ENCODE results near the gene JAZF1.

Gene JAZF1

GRCh38 chr7:28205506-28205905 is 24.9 kb upstream of the JAZF1 start:
- no peak for TF ChIP-seq NFIC (IDR thresholded peaks at IDR 0.05)
- no peak for TF ChIP-seq ZBTB7A (IDR thresholded peaks at IDR 0.05; ENCODE audit: low read depth)
- no peak for TF ChIP-seq CEBPB (IDR thresholded peaks at IDR 0.05)
- TF ChIP-seq EGR1 (IDR thresholded peaks at IDR 0.05) = no peak
- TF ChIP-seq MAX (IDR thresholded peaks at IDR 0.05) = no peak
- no peak for TF ChIP-seq REST (IDR thresholded peaks at IDR 0.05; ENCODE audit: low read depth)
- TF ChIP-seq TCF12 (IDR thresholded peaks at IDR 0.05; ENCODE audit: low read depth) = no peak
- no peak for TF ChIP-seq FOXM1 (IDR thresholded peaks at IDR 0.05; ENCODE audit: borderline replicate concordance, low read depth)
- TF ChIP-seq YY1 (IDR thresholded peaks at IDR 0.05; ENCODE audit: low read depth) = no peak
- TF ChIP-seq TEAD4 (IDR thresholded peaks at IDR 0.05) = no peak
- TF ChIP-seq CREB1 (IDR thresholded peaks at IDR 0.05; ENCODE audit: low read depth) = no peak
- TF ChIP-seq TAF1 (IDR thresholded peaks at IDR 0.05; ENCODE audit: low read depth) = no peak
- TF ChIP-seq RAD21 (IDR thresholded peaks at IDR 0.05; ENCODE audit: low read depth) = no peak
- no peak for TF ChIP-seq USF1 (IDR thresholded peaks at IDR 0.05)
- TF ChIP-seq EP300 (IDR thresholded peaks at IDR 0.05; ENCODE audit: borderline replicate concordance) = no peak

GRCh38 chr7:28203508-28204240 is 23.1 kb upstream of the JAZF1 start:
- TF ChIP-seq YY1 (IDR thresholded peaks at IDR 0.05; ENCODE audit: low read depth) (no peak), FOXM1 (IDR thresholded peaks at IDR 0.05; ENCODE audit: borderline replicate concordance, low read depth) (no peak), REST (IDR thresholded peaks at IDR 0.05; ENCODE audit: low read depth) (no peak), RAD21 (IDR thresholded peaks at IDR 0.05; ENCODE audit: low read depth) (no peak), MAX (IDR thresholded peaks at IDR 0.05) (no peak), USF1 (IDR thresholded peaks at IDR 0.05) (no peak), TAF1 (IDR thresholded peaks at IDR 0.05; ENCODE audit: low read depth) (no peak), TEAD4 (IDR thresholded peaks at IDR 0.05) (no peak), ZBTB7A (IDR thresholded peaks at IDR 0.05; ENCODE audit: low read depth) (no peak), CEBPB (IDR thresholded peaks at IDR 0.05) (no peak), CREB1 (IDR thresholded peaks at IDR 0.05; ENCODE audit: low read depth) (no peak)

GRCh38 chr7:28202222-28202621 is 21.6 kb upstream of the JAZF1 start:
- TF ChIP-seq RAD21 (IDR thresholded peaks at IDR 0.05; ENCODE audit: low read depth) (no peak), EP300 (IDR thresholded peaks at IDR 0.05; ENCODE audit: borderline replicate concordance) (no peak), CREB1 (IDR thresholded peaks at IDR 0.05; ENCODE audit: low read depth) (no peak), EGR1 (IDR thresholded peaks at IDR 0.05) (no peak), FOXM1 (IDR thresholded peaks at IDR 0.05; ENCODE audit: borderline replicate concordance, low read depth) (no peak), TAF1 (IDR thresholded peaks at IDR 0.05; ENCODE audit: low read depth) (no peak), REST (IDR thresholded peaks at IDR 0.05; ENCODE audit: low read depth) (no peak), YY1 (IDR thresholded peaks at IDR 0.05; ENCODE audit: low read depth) (no peak), MAX (IDR thresholded peaks at IDR 0.05) (no peak), USF1 (IDR thresholded peaks at IDR 0.05) (no peak), NFIC (IDR thresholded peaks at IDR 0.05) (no peak), TEAD4 (IDR thresholded peaks at IDR 0.05) (no peak), TCF12 (IDR thresholded peaks at IDR 0.05; ENCODE audit: low read depth) (no peak), CEBPB (IDR thresholded peaks at IDR 0.05) (no peak), ZBTB7A (IDR thresholded peaks at IDR 0.05; ENCODE audit: low read depth) (no peak)
